HepG2 (cell line): ENCODE results near the gene INTS2. TPM values are rescaled to one million over a fixed set of nuclear protein-coding genes. Genes with fewer than 3 reads are reported as not detected.

Experiments
- ATAC-seq: fragments of 200-7000 bp; cut with Tn5 transposase; 3 replicates; pipeline ENCODE4 v1.9.1; 2020; ENCODE audit warnings: mild to moderate bottlenecking, moderate library complexity
- BruUV-seq: library from RNA; stranded (reverse); fragments of 400-500 nt; replicated peaks from 2 replicates; lab custom pipeline; 2021; lab: Mats Ljungman, UMichigan
- CTCF ChIA-PET: fragments of 300-600 bp; formaldehyde crosslinking; extraction: SDS; loops from one replicate; lab custom pipeline; 2021; ENCODE audit warnings: low total read pairs, inconsistent platforms, low intra/inter-chr PET ratio; lab: Yijun Ruan, JAX
- POLR2A ChIA-PET: fragments of 350-600 bp; sonication (Branson Sonifier 250); formaldehyde crosslinking; loops from one replicate; lab custom pipeline; 2020; ENCODE audit warnings: antibody characterized with exemption, inconsistent platforms; lab: Yijun Ruan, JAX
- DNase-seq: peaks from one replicate; pipeline ENCODE4 v3.0.0-alpha.2; 2015; ENCODE audit warnings: low spot score
- FAIRE-seq: peaks from 3 replicates; lab custom pipeline; 2011; peaks lifted over from hg19 to GRCh38; lab: Jason Lieb, UNC
- H2AFZ ChIP-seq: one replicate; pipeline ENCODE4 v1.6.1; 2011; ENCODE audit warnings: low read length, inconsistent platforms
- H3K27ac ChIP-seq: fragments of 300-600 bp; 3 replicates; pipeline ENCODE4 v1.8.0; 2011; ENCODE audit warnings: mixed run types, mild to moderate bottlenecking, mixed read lengths, low read length, inconsistent platforms; ENCODE audit not compliant: insufficient read depth; ENCODE audit errors: extremely low read length
- H3K27me3 ChIP-seq, 2 experiments: fragments of 200-600 bp in 1 of 2; 2 replicates in 1 of 2; 3 replicates in 1 of 2; pipeline versions ENCODE4 v1.6.0 to v1.8.0; 2011; ENCODE audit warnings: low read length in 2 of 2, mild to moderate bottlenecking in 2 of 2, moderate library complexity in 2 of 2, inconsistent platforms in 1 of 2; ENCODE audit not compliant: insufficient read depth in 2 of 2, control insufficient read depth in 1 of 2
- H3K36me3 ChIP-seq, 2 experiments: fragments of 200-600 bp in 1 of 2; replicated peaks in 1 of 2; 2 replicates in 1 of 2; 3 replicates in 1 of 2; pipeline versions ENCODE4 v1.5.1 to v1.8.0; 2011; ENCODE audit warnings: low read length in 2 of 2, inconsistent platforms in 1 of 2; ENCODE audit not compliant: insufficient read depth in 2 of 2, control insufficient read depth in 1 of 2
- H3K4me1 ChIP-seq: 2 replicates; pipeline ENCODE4 v1.5.1; 2012; ENCODE audit warnings: low read length, inconsistent platforms; ENCODE audit not compliant: insufficient read depth
- H3K4me2 ChIP-seq: 2 replicates; pipeline ENCODE4 v1.6.0; 2011; ENCODE audit warnings: low read depth, low read length, inconsistent platforms
- H3K4me3 ChIP-seq, 3 experiments: fragments of 200-600 bp in 1 of 3; sonication (generic), shearing (Covaris generic) in 1 of 3; replicated peaks in 1 of 3; 2 replicates each; pipeline ENCODE4 v1.5.1; 2011 to 2016; ENCODE audit warnings: low read length in 3 of 3, inconsistent platforms in 2 of 3, low read depth in 2 of 3, mild to moderate bottlenecking in 2 of 3, control low read depth in 1 of 3, mixed read lengths in 1 of 3; ENCODE audit not compliant: insufficient read depth in 1 of 3
- H3K79me2 ChIP-seq: one replicate; pipeline ENCODE4 v1.6.1; 2011; ENCODE audit warnings: low read length, inconsistent platforms; ENCODE audit not compliant: insufficient read depth
- H3K9ac ChIP-seq: 2 replicates; pipeline ENCODE4 v1.6.0; 2011; ENCODE audit warnings: mild to moderate bottlenecking, low read depth, low read length, inconsistent platforms; ENCODE audit not compliant: insufficient read depth
- H3K9me3 ChIP-seq: 2 replicates; pipeline ENCODE4 v1.5.1; 2012; ENCODE audit warnings: mild to moderate bottlenecking, low read length
- H4K20me1 ChIP-seq: 2 replicates; pipeline ENCODE4 v1.6.0; 2011; ENCODE audit warnings: inconsistent platforms, mild to moderate bottlenecking, low read length, moderate library complexity; ENCODE audit not compliant: insufficient read depth
- RBFOX2 ChIP-seq: fragments of 200-400 bp; formaldehyde crosslinking; IDR thresholded peaks from 2 replicates; pipeline ENCODE4 v1.6.1; 2017; ENCODE audit warnings: low read depth, mild to moderate bottlenecking, low read length
- WGBS: methylation state at CpG from one replicate; pipeline ENCODE4 v1.1.6; 2017; ENCODE audit warnings: low lambda C conversion rate; 5-methylcytosine and 5-hydroxymethylcytosine counted together
- in situ Hi-C: cut with HindIII; loops from 2 replicates; pipeline ENCODE4 v1.10.0; 2017; ENCODE audit warnings: low pct_unique_long_range_greater_than_20kb; ENCODE audit not compliant: extremely low pct_ligation_motif_present
- intact Hi-C: fragments of 100-400 bp; cut with micrococcal nuclease; formaldehyde crosslinking; loops from one replicate; pipeline ENCODE4 v1.10.0; 2022; ENCODE audit not compliant: unreplicated experiment
- polyA plus RNA-seq, 8 experiments: library from polyadenylated mRNA; depleted of rRNA in 3 of 8; stranded (reverse) in 7 of 8; unstranded in 1 of 8; fragments of >200 nt; fragmentation: Illumina TruSeq in 4 of 8; extraction: Trizol in 4 of 8; gene quantifications; 2 replicates each; pipeline versions ENCODE4 v1.2.1 to v1.2.3, GENCODE V29; 2011 to 2016; ENCODE audit warnings: low read depth in 4 of 8, missing spikeins in 1 of 8, mixed read lengths in 1 of 8; ENCODE audit not compliant: insufficient read depth in 1 of 8
- total RNA-seq, 5 experiments: library from RNA; depleted of rRNA; stranded (reverse); fragments of >200 nt; fragmentation: Illumina TruSeq; extraction: Trizol; gene quantifications; 2 replicates each; pipeline ENCODE4 v1.2.3, GENCODE V29; 2016; ENCODE audit warnings: low read depth in 1 of 5
- TF ChIP-seq, protein P1 (sequence below): sonication (generic); formaldehyde crosslinking; IDR thresholded peaks from 2 replicates; pipeline ENCODE4 v1.5.0; 2020; ENCODE audit warnings: mild to moderate bottlenecking, missing genetic modification reagents
- TF ChIP-seq, protein P2 (sequence below): sonication (generic); formaldehyde crosslinking; IDR thresholded peaks from 2 replicates; pipeline ENCODE4 v1.4.0; 2020; ENCODE audit warnings: missing genetic modification reagents, borderline replicate concordance

Gene INTS2
- total and polyA plus RNA-seq, 2 of the 13 experiments (the other 11 are each of a cell fraction or from before 2014, with no cell fraction given): 20.5 to 30.2 TPM

DNA sequence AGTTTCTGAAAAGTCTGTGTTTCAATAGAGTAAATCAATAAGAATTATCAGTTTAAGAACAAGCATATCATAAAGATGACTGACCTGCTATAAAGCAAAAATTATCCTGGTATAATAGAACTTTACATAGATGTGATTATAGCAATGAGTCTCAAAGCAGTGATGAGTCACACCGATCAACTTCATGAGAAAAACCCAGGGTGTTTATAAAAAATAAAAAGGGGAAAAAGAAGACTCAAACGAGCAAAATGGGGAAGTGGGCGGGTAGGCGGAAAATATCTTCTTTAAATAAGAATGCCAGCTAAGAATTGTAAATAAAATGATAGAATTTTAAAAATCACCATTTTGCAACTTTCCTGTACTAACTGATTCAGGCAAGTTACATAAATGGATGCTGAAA lies 111.2 kb downstream of the INTS2 start:
- TF ChIP-seq, protein P1, sequence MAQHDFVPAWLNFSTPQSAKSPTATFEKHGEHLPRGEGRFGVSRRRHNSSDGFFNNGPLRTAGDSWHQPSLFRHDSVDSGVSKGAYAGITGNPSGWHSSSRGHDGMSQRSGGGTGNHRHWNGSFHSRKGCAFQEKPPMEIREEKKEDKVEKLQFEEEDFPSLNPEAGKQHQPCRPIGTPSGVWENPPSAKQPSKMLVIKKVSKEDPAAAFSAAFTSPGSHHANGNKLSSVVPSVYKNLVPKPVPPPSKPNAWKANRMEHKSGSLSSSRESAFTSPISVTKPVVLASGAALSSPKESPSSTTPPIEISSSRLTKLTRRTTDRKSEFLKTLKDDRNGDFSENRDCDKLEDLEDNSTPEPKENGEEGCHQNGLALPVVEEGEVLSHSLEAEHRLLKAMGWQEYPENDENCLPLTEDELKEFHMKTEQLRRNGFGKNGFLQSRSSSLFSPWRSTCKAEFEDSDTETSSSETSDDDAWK (CRISPR knock-in tag): no peak
- TF ChIP-seq RBFOX2: no peak
- no peaks in the 10 kb centered on the region for H3K4me1 ChIP-seq
- H4K20me1 ChIP-seq: no peaks in the 10 kb centered on the region
- H2AFZ ChIP-seq: no peak overlapping the region
- ATAC-seq (no peak), DNase-seq (no peak), FAIRE-seq (no peak)
- 95% methylated on average over 4 of the region's 4 CpGs for WGBS
- no peaks in the 10 kb centered on the region for H3K79me2 ChIP-seq
- CTCF ChIA-PET: no interaction called here
- H3K9me3 ChIP-seq: no peaks in the 10 kb centered on the region
- POLR2A ChIA-PET: no interaction called here
- in situ Hi-C loops: no loop called here
- H3K9ac ChIP-seq: no peak overlapping the region
- no peak overlapping the region for H3K4me3 ChIP-seq
- no peaks in the 10 kb centered on the region for H3K27me3 ChIP-seq
- H3K4me2 ChIP-seq: no peak overlapping the region
- peaks cover 2 to 13% of the 10 kb centered on the region in 2 experiments for H3K36me3 ChIP-seq
- no TSS peak for BruUV-seq
- intact Hi-C loops: no loop called here
- no peak overlapping the region for H3K27ac ChIP-seq

DNA sequence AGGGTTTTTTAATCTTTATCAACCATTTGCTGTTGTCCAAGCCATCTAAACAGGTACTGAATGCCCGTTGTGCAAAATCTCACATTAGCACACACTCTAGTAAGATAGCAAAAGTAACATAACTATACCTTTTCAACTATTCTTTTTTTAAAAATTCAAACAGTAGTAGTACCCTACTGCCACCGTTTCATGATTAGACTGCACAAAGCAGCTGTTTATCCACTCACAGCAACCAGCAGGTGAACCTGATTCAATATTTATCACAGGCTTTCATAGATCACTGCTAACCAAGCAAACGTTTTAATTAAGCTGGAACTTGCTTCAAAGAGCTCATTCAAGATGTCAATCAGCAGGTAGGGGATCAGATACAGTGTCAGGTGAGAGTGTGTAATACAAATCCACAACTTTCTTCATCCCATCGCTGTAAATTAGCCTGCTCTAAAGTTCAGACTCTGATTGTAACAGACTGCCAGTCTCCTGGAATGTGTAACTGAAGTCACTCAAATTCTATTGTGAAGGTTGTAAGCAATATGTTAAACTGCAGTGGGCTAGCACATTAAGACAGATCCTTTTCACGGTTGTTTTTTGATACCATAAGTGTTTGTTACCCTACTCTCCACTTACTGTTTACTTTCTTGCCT lies 111.8 kb downstream of the INTS2 start:
- no peaks in the 10 kb centered on the region for H3K79me2 ChIP-seq
- peaks cover 3 to 14% of the 10 kb centered on the region in 2 experiments; a peak in 4 of 5 replicates for H3K36me3 ChIP-seq
- ATAC-seq (no peak), FAIRE-seq (no peak), DNase-seq (no peak)
- no peak overlapping the region for H3K4me3 ChIP-seq
- H3K4me2 ChIP-seq: no peak overlapping the region
- H3K27me3 ChIP-seq: no peaks in the 10 kb centered on the region
- BruUV-seq: no TSS peak
- WGBS: 80% methylated on average over 5 of the region's 5 CpGs
- intact Hi-C loops: no loop called here
- H3K27ac ChIP-seq: no peak overlapping the region
- no peak overlapping the region for H3K9ac ChIP-seq
- no peak overlapping the region for H2AFZ ChIP-seq
- no peaks in the 10 kb centered on the region for H4K20me1 ChIP-seq
- POLR2A ChIA-PET: no interaction called here
- H3K4me1 ChIP-seq: no peaks in the 10 kb centered on the region
- TF ChIP-seq, protein P2, sequence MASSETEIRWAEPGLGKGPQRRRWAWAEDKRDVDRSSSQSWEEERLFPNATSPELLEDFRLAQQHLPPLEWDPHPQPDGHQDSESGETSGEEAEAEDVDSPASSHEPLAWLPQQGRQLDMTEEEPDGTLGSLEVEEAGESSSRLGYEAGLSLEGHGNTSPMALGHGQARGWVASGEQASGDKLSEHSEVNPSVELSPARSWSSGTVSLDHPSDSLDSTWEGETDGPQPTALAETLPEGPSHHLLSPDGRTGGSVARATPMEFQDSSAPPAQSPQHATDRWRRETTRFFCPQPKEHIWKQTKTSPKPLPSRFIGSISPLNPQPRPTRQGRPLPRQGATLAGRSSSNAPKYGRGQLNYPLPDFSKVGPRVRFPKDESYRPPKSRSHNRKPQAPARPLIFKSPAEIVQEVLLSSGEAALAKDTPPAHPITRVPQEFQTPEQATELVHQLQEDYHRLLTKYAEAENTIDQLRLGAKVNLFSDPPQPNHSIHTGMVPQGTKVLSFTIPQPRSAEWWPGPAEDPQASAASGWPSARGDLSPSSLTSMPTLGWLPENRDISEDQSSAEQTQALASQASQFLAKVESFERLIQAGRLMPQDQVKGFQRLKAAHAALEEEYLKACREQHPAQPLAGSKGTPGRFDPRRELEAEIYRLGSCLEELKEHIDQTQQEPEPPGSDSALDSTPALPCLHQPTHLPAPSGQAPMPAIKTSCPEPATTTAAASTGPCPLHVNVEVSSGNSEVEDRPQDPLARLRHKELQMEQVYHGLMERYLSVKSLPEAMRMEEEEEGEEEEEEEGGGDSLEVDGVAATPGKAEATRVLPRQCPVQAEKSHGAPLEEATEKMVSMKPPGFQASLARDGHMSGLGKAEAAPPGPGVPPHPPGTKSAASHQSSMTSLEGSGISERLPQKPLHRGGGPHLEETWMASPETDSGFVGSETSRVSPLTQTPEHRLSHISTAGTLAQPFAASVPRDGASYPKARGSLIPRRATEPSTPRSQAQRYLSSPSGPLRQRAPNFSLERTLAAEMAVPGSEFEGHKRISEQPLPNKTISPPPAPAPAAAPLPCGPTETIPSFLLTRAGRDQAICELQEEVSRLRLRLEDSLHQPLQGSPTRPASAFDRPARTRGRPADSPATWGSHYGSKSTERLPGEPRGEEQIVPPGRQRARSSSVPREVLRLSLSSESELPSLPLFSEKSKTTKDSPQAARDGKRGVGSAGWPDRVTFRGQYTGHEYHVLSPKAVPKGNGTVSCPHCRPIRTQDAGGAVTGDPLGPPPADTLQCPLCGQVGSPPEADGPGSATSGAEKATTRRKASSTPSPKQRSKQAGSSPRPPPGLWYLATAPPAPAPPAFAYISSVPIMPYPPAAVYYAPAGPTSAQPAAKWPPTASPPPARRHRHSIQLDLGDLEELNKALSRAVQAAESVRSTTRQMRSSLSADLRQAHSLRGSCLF (CRISPR knock-in tag): no peak
- TF ChIP-seq, all 625 proteins: peak for 0
- in situ Hi-C loops: no loop called here
- CTCF ChIA-PET: no interaction called here
- no peaks in the 10 kb centered on the region for H3K9me3 ChIP-seq
